Smooth muscle cell (in vitro differentiated cells): ENCODE measurements around the gene ROR2. TPM values are rescaled to one million over a fixed set of nuclear protein-coding genes. Genes with fewer than 3 reads are reported as not detected.

Source experiments
- DNase-seq: peaks from one replicate; lab custom pipeline; 2025; ENCODE audit not compliant: unreplicated experiment; lab: John Stamatoyannopoulos, UW
- H2AFZ ChIP-seq: fragments of 200-600 bp; sonication (generic); 2 replicates; pipeline ENCODE4 v1.6.0; 2016; ENCODE audit warnings: antibody characterized with exemption, low read depth, mild to moderate bottlenecking
- H3F3A ChIP-seq: fragments of 200-600 bp; sonication (generic); 2 replicates; pipeline ENCODE4 v1.6.0; 2017; ENCODE audit warnings: antibody characterized with exemption, low read depth
- H3K27ac ChIP-seq: fragments of 200-600 bp; sonication (generic); 2 replicates; pipeline ENCODE4 v1.5.1; 2016; ENCODE audit warnings: low read depth, mild to moderate bottlenecking
- H3K27me3 ChIP-seq: fragments of 200-600 bp; sonication (generic); 2 replicates; pipeline ENCODE4 v1.6.1; 2016; ENCODE audit warnings: low read depth, mild to moderate bottlenecking
- H3K36me3 ChIP-seq: fragments of 200-600 bp; sonication (generic); 2 replicates; pipeline ENCODE4 v1.5.1; 2016; ENCODE audit warnings: low read depth
- H3K4me1 ChIP-seq: fragments of 200-600 bp; sonication (generic); 2 replicates; pipeline ENCODE4 v1.5.1; 2016; ENCODE audit warnings: low read depth
- H3K4me2 ChIP-seq: fragments of 200-600 bp; sonication (generic); 2 replicates; pipeline ENCODE4 v1.6.0; 2016; ENCODE audit warnings: mild to moderate bottlenecking
- H3K4me3 ChIP-seq: fragments of 200-600 bp; sonication (generic); 2 replicates; pipeline ENCODE4 v1.5.1; 2016; ENCODE audit warnings: mild to moderate bottlenecking
- H3K79me2 ChIP-seq: fragments of 200-600 bp; sonication (generic); 2 replicates; pipeline ENCODE4 v1.6.0; 2016; ENCODE audit warnings: low read depth, mild to moderate bottlenecking
- H3K9ac ChIP-seq: fragments of 200-600 bp; sonication (generic); 2 replicates; pipeline ENCODE4 v1.6.0; 2016; ENCODE audit warnings: low read depth
- H3K9me3 ChIP-seq: fragments of 200-600 bp; sonication (generic); replicated peaks from 2 replicates; pipeline ENCODE4 v1.5.1; 2016; ENCODE audit warnings: low read depth
- H4K20me1 ChIP-seq: fragments of 200-600 bp; sonication (generic); 2 replicates; pipeline ENCODE4 v1.6.0; 2016; ENCODE audit warnings: low read depth
- WGBS: methylation state at CpG from one replicate; pipeline ENCODE4 v1.1.7; 2016; ENCODE audit warnings: low lambda C conversion rate; 5-methylcytosine and 5-hydroxymethylcytosine counted together
- polyA plus RNA-seq: library from polyadenylated mRNA; unstranded; fragments of >200 nt; fragmentation: Nextera tagmentation; extraction: Ambion mirVana; gene quantifications from 2 replicates; pipeline ENCODE4 v1.2.1, GENCODE V29; 2016
- total RNA-seq: library from RNA; depleted of rRNA; stranded (reverse); fragments of >200 nt; gene quantifications from 2 replicates; pipeline ENCODE4 v1.2.3, GENCODE V29; 2014
- TF ChIP-seq, protein P1 (sequence below): fragments of 200-600 bp; sonication (generic); IDR thresholded peaks from 2 replicates; pipeline ENCODE4 v1.5.1; 2017; ENCODE audit warnings: borderline replicate concordance, mild to moderate bottlenecking, antibody characterized with exemption; ENCODE audit not compliant: insufficient read depth, poor library complexity, severe bottlenecking

Gene ROR2
- total and polyA plus RNA-seq, 2 experiments from 2014 or later: 16.7 to 21.7 TPM

DNA sequence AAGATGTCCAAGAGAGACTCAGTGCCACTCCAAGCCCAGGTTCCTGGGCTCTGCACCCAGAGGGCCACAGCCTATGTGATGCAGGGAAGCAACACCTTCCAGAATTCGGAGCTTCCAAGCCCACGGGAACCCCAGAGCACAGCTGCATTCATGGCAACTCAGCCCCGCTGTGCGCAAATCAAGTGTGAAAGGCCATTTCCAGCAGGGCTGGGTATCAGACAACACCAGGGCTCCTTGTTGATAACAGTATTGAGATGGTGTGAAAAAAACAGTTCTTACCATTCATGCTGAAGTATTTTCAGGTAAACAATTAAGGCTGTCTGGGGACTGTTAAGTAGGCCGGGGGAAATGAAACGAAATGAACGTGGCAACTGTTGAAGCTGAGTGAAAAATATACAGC, 10.1 kb downstream of the ROR2 start:
- no peak overlapping the region for H3K4me2 ChIP-seq
- H3K27ac ChIP-seq: no peak overlapping the region
- TF ChIP-seq, protein P1, sequence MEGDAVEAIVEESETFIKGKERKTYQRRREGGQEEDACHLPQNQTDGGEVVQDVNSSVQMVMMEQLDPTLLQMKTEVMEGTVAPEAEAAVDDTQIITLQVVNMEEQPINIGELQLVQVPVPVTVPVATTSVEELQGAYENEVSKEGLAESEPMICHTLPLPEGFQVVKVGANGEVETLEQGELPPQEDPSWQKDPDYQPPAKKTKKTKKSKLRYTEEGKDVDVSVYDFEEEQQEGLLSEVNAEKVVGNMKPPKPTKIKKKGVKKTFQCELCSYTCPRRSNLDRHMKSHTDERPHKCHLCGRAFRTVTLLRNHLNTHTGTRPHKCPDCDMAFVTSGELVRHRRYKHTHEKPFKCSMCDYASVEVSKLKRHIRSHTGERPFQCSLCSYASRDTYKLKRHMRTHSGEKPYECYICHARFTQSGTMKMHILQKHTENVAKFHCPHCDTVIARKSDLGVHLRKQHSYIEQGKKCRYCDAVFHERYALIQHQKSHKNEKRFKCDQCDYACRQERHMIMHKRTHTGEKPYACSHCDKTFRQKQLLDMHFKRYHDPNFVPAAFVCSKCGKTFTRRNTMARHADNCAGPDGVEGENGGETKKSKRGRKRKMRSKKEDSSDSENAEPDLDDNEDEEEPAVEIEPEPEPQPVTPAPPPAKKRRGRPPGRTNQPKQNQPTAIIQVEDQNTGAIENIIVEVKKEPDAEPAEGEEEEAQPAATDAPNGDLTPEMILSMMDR: no peak
- H3K36me3 ChIP-seq: no peaks in the 10 kb centered on the region
- no peak overlapping the region for H3K9ac ChIP-seq
- no peaks in the 10 kb centered on the region for H3K9me3 ChIP-seq
- H3K79me2 ChIP-seq: peaks cover 73% of the 10 kb centered on the region
- H3K27me3 ChIP-seq: no peaks in the 10 kb centered on the region
- no peak for DNase-seq
- H3K4me3 ChIP-seq: no peak overlapping the region
- peaks cover 18% of the 10 kb centered on the region for H3K4me1 ChIP-seq
- 87% methylated on average over 7 of the region's 7 CpGs for WGBS
- no peaks in the 10 kb centered on the region for H3F3A ChIP-seq
- H4K20me1 ChIP-seq: peaks cover 27% of the 10 kb centered on the region
- H2AFZ ChIP-seq: no peak overlapping the region

- Histone ChIP-seq H3F3A (no peaks in the 10 kb centered on the region), H3K27me3 (no peaks in the 10 kb centered on the region), H2AFZ (no peak overlapping the region), H3K9me3 (no peaks in the 10 kb centered on the region), H3K27ac (no peak overlapping the region), H3K4me2 (no peak overlapping the region), H4K20me1 (peaks cover 28% of the 10 kb centered on the region), H3K9ac (no peak overlapping the region), H3K36me3 (no peaks in the 10 kb centered on the region), H3K79me2 (peaks cover 71% of the 10 kb centered on the region), H3K4me1 (peaks cover 24% of the 10 kb centered on the region), H3K4me3 (no peak overlapping the region)
- TF ChIP-seq, protein P1: no peak
- DNase-seq: no peak
- WGBS: 98% methylated on average over 5 of the region's 5 CpGs
Measured at GRCh38 chr9:91937727-91938126, 12.3 kb downstream of the ROR2 start.

- Histone ChIP-seq H2AFZ (no peak overlapping the region), H3K27ac (no peak overlapping the region), H3K4me3 (no peak overlapping the region), H3K4me2 (no peak overlapping the region), H3K27me3 (no peaks in the 10 kb centered on the region), H3F3A (no peaks in the 10 kb centered on the region), H4K20me1 (peaks cover 28% of the 10 kb centered on the region), H3K36me3 (no peaks in the 10 kb centered on the region), H3K4me1 (peaks cover 24% of the 10 kb centered on the region), H3K9me3 (peaks cover under 1% of the 10 kb centered on the region), H3K79me2 (peaks cover 71% of the 10 kb centered on the region), H3K9ac (no peak overlapping the region)
- TF ChIP-seq, protein P1: no peak
- no peak for DNase-seq
- WGBS: 86% methylated on average over 9 of the region's 9 CpGs
Measured at GRCh38 chr9:91937056-91937455, 13.0 kb downstream of the ROR2 start.

- no peak overlapping the region for H3K9ac ChIP-seq
- TF ChIP-seq, protein P1: no peak
- H4K20me1 ChIP-seq: peaks cover 24% of the 10 kb centered on the region
- H3K4me2 ChIP-seq: no peak overlapping the region
- H3K79me2 ChIP-seq: peaks cover 78% of the 10 kb centered on the region
- H3K27ac ChIP-seq: no peak overlapping the region
- peaks cover 24% of the 10 kb centered on the region for H3K4me1 ChIP-seq
- H3K27me3 ChIP-seq: no peaks in the 10 kb centered on the region
- H2AFZ ChIP-seq: no peak overlapping the region
- H3F3A ChIP-seq: no peaks in the 10 kb centered on the region
- peaks cover 11% of the 10 kb centered on the region for H3K9me3 ChIP-seq
- no peak overlapping the region for H3K4me3 ChIP-seq
- peaks cover 5% of the 10 kb centered on the region for H3K36me3 ChIP-seq
- WGBS: 96% methylated on average over 13 of the region's 13 CpGs
- DNase-seq: no peak
Measured at GRCh38 chr9:91935805-91936514, 14.1 kb downstream of the ROR2 start.
